ENCODE measurements around the gene ATG3.

GRCh38 chr3:112530573-112530972 is 31.2 kb downstream of the ATG3 start:
- TF ChIP-seq, protein P1, sequence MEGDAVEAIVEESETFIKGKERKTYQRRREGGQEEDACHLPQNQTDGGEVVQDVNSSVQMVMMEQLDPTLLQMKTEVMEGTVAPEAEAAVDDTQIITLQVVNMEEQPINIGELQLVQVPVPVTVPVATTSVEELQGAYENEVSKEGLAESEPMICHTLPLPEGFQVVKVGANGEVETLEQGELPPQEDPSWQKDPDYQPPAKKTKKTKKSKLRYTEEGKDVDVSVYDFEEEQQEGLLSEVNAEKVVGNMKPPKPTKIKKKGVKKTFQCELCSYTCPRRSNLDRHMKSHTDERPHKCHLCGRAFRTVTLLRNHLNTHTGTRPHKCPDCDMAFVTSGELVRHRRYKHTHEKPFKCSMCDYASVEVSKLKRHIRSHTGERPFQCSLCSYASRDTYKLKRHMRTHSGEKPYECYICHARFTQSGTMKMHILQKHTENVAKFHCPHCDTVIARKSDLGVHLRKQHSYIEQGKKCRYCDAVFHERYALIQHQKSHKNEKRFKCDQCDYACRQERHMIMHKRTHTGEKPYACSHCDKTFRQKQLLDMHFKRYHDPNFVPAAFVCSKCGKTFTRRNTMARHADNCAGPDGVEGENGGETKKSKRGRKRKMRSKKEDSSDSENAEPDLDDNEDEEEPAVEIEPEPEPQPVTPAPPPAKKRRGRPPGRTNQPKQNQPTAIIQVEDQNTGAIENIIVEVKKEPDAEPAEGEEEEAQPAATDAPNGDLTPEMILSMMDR (conservative IDR thresholded peaks at IDR 0.05; ENCODE audit: low read length) = no peak
- no peak for TF ChIP-seq EZH2phosphoT487 (IDR thresholded peaks at IDR 0.05; ENCODE audit: borderline replicate concordance, low read depth, low read length)
